Measurements from ENCODE around the gene AFF2. TPM values are rescaled to one million over a fixed set of nuclear protein-coding genes. Genes with fewer than 3 reads are reported as not detected.

AFF2 gene
- total RNA-seq, 1 experiment from 2014 or later: 0.16 TPM

DNA sequence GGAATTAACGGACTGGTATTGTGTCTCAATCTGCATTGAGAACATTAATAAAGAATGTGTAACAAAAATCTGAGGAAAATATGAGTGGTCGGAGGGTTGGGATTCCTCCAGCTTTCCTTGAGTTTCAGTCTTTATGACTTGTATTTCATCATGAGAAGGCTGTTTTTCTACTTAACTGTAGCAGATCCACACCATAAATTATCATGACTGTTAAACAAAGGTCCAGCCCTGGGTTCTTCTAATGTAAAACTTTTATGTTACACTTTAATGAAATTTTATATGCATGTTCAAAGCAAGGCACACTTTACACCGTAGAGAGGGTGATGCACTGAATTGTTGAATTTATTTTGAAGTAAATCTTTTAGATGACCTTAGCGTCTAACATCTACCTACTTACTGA, 7.0 kb downstream of the AFF2 start:
- no peaks in the 10 kb centered on the region for H3K36me3 ChIP-seq (ENCODE audit: control insufficient read depth, insufficient read depth, low read length)
- Mint-ChIP-seq H3K27ac (ENCODE audit: unreplicated experiment) (no peak overlapping the region), H3K36me3 (ENCODE audit: insufficient read depth, unreplicated experiment) (no peaks in the 10 kb centered on the region), H3K4me3 (ENCODE audit: unreplicated experiment) (no peak overlapping the region), H3K4me1 (ENCODE audit: low read depth, unreplicated experiment) (no peaks in the 10 kb centered on the region), H3K27me3 (ENCODE audit: insufficient read depth, unreplicated experiment) (no peaks in the 10 kb centered on the region), H3K9me3 (ENCODE audit: unreplicated experiment) (no peaks in the 10 kb centered on the region)
- DNase-seq: no peak
- CTCF ChIA-PET: no interaction called here
- no peaks in the 10 kb centered on the region for H3K9me3 ChIP-seq
- H3K4me1 ChIP-seq: no peaks in the 10 kb centered on the region
- POLR2A ChIA-PET: no interaction called here
- H3K27me3 ChIP-seq (replicated peaks; ENCODE audit: control insufficient read depth, insufficient read depth, low read length): no peaks in the 10 kb centered on the region
- TF ChIP-seq, protein P1, sequence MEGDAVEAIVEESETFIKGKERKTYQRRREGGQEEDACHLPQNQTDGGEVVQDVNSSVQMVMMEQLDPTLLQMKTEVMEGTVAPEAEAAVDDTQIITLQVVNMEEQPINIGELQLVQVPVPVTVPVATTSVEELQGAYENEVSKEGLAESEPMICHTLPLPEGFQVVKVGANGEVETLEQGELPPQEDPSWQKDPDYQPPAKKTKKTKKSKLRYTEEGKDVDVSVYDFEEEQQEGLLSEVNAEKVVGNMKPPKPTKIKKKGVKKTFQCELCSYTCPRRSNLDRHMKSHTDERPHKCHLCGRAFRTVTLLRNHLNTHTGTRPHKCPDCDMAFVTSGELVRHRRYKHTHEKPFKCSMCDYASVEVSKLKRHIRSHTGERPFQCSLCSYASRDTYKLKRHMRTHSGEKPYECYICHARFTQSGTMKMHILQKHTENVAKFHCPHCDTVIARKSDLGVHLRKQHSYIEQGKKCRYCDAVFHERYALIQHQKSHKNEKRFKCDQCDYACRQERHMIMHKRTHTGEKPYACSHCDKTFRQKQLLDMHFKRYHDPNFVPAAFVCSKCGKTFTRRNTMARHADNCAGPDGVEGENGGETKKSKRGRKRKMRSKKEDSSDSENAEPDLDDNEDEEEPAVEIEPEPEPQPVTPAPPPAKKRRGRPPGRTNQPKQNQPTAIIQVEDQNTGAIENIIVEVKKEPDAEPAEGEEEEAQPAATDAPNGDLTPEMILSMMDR (IDR thresholded peaks at IDR 0.05; ENCODE audit: insufficient read depth in 1 of 2, low read depth in 1 of 2, low read length in 1 of 2, severe bottlenecking in 1 of 2, unreplicated experiment in 1 of 2): no peak
- no TSS peak for BruUV-seq (replicated peaks)
- intact Hi-C loops (cut with micrococcal nuclease; ENCODE audit: unreplicated experiment): no loop called here
- H3K4me3 ChIP-seq (ENCODE audit: low read depth, low read length): no peak overlapping the region

DNA sequence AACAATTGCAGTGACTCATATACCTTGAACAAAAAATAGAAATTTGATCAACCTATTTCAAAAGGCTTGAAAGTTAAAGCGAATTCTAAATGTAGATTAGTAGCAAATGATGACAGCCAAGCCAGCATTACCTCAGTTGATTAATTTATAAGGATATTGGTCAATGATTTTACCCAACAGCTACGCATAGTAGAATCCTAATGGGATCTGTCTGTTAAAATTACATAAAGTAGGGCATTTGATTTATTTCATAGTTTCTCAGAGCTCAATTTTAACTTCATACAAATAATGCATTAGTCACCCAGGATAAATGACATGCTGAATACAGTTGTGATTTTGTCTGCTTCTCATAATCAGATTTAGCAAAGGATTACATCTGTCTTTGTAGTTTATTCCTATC, 12.0 kb downstream of the AFF2 start:
- DNase-seq: no peak
- TF ChIP-seq, protein P1 (IDR thresholded peaks at IDR 0.05; ENCODE audit: insufficient read depth in 1 of 2, low read depth in 1 of 2, low read length in 1 of 2, severe bottlenecking in 1 of 2, unreplicated experiment in 1 of 2): no peak
- no TSS peak for BruUV-seq (replicated peaks)
- Mint-ChIP-seq H3K27me3 (ENCODE audit: insufficient read depth, unreplicated experiment) (no peaks in the 10 kb centered on the region), H3K4me3 (ENCODE audit: unreplicated experiment) (no peak overlapping the region), H3K9me3 (ENCODE audit: unreplicated experiment) (no peaks in the 10 kb centered on the region), H3K27ac (ENCODE audit: unreplicated experiment) (no peak overlapping the region), H3K36me3 (ENCODE audit: insufficient read depth, unreplicated experiment) (no peaks in the 10 kb centered on the region), H3K4me1 (ENCODE audit: low read depth, unreplicated experiment) (no peaks in the 10 kb centered on the region)
- H3K9me3 ChIP-seq: no peaks in the 10 kb centered on the region
- H3K4me1 ChIP-seq: no peaks in the 10 kb centered on the region
- intact Hi-C loops (cut with micrococcal nuclease; ENCODE audit: unreplicated experiment): no loop called here
- no peaks in the 10 kb centered on the region for H3K36me3 ChIP-seq (ENCODE audit: control insufficient read depth, insufficient read depth, low read length)
- H3K4me3 ChIP-seq (ENCODE audit: low read depth, low read length): no peak overlapping the region
- no peaks in the 10 kb centered on the region for H3K27me3 ChIP-seq (replicated peaks; ENCODE audit: control insufficient read depth, insufficient read depth, low read length)
- ChIA-PET POLR2A (no interaction called here), CTCF (no interaction called here)

DNA sequence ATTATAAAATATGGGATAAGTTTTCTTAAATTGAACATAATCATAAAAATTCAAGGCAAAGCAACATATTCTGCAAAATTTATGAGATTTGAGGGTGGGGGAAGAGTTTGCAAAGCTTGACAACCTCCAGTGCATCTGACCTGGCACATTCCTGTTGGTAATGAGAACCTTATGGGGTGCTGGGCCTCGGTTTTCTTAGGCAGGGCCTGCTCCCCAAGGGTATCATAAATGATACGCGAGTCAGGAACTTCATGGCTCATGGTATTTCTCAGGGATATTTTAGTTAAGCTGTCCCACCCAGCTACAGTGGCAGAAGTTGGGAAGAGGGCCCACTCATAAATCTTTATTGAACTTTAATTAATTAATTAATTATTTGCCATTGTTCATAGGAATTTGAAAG, 13.2 kb downstream of the AFF2 start:
- Mint-ChIP-seq H3K4me3 (ENCODE audit: unreplicated experiment) (no peak overlapping the region), H3K4me1 (ENCODE audit: low read depth, unreplicated experiment) (peaks cover 3% of the 10 kb centered on the region), H3K27me3 (ENCODE audit: insufficient read depth, unreplicated experiment) (no peaks in the 10 kb centered on the region), H3K36me3 (ENCODE audit: insufficient read depth, unreplicated experiment) (no peaks in the 10 kb centered on the region), H3K9me3 (ENCODE audit: unreplicated experiment) (no peaks in the 10 kb centered on the region), H3K27ac (ENCODE audit: unreplicated experiment) (no peak overlapping the region)
- intact Hi-C loops (cut with micrococcal nuclease; ENCODE audit: unreplicated experiment): no loop called here
- CTCF ChIA-PET: no interaction called here
- H3K4me3 ChIP-seq (ENCODE audit: low read depth, low read length): no peak overlapping the region
- H3K36me3 ChIP-seq (ENCODE audit: control insufficient read depth, insufficient read depth, low read length): no peaks in the 10 kb centered on the region
- DNase-seq: no peak
- no peaks in the 10 kb centered on the region for H3K9me3 ChIP-seq
- H3K4me1 ChIP-seq: no peaks in the 10 kb centered on the region
- no TSS peak for BruUV-seq (replicated peaks)
- TF ChIP-seq, protein P1 (IDR thresholded peaks at IDR 0.05; ENCODE audit: insufficient read depth in 1 of 2, low read depth in 1 of 2, low read length in 1 of 2, severe bottlenecking in 1 of 2, unreplicated experiment in 1 of 2): no peak
- POLR2A ChIA-PET: no interaction called here
- H3K27me3 ChIP-seq (replicated peaks; ENCODE audit: control insufficient read depth, insufficient read depth, low read length): no peaks in the 10 kb centered on the region
